Hepatic stellate cell (primary cell): ENCODE results near the gene EPC1.
"Not testable (repeated sequence)": the region's sequence is repeated elsewhere in the genome, so short reads cannot be mapped to it uniquely, and the experiment has no call there.

Experiments
- DNase-seq: peaks from one replicate; pipeline ENCODE4 v3.0.0; 2011; ENCODE audit warnings: low spot score

Gene EPC1

DNA sequence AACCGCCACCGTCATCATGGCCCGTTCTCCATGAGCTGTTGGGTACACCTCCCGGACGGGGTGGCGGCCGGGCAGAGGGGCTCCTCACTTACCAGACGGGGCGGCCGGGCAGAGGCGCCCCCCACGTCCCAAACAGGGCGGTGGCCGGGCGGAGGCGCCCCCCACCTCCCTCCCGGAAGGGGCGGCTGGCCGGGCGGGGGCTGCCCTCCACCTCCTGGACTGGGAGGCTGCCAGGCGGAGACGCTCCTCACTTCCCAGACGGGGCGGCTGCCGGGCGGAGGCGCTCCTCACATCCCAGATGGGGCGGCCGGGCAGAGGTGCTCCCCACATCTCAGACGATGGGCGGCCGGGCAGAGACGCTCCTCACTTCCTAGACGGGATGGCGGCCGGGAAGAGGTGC, 113.6 kb downstream of the EPC1 start:
- DNase-seq, result not testable (repeated sequence)

GRCh38 chr10:32232378-32232777, 114.6 kb downstream of the EPC1 start:
- no peak for DNase-seq

- DNase-seq, result not testable (repeated sequence)
Measured at GRCh38 chr10:32229788-32230187, 117.2 kb downstream of the EPC1 start.

GRCh38 chr10:32229170-32229569, 117.8 kb downstream of the EPC1 start:
- no peak for DNase-seq

GRCh38 chr10:32227802-32228201, 119.2 kb downstream of the EPC1 start:
- DNase-seq, result no peak

DNA sequence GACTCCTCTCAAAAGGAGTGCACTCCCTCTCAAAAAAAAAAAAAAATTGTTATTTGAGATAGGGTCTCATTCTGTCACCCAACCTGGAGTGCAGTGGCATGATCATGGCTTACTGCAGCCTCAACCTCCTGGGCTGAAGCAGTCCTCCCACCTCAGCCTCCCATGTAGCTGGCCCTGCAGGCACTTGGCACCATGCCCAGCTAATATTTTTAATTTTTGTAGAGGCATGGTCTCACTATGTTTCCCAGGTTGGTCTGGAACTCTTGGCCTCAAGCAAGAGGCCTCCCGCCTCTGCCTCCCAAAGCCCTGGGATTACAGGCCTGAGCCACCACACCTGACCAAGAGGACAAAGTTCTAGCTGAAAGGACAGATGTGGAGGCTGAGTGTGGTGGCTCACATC, 120.3 kb downstream of the EPC1 start:
- DNase-seq, result no peak

DNA sequence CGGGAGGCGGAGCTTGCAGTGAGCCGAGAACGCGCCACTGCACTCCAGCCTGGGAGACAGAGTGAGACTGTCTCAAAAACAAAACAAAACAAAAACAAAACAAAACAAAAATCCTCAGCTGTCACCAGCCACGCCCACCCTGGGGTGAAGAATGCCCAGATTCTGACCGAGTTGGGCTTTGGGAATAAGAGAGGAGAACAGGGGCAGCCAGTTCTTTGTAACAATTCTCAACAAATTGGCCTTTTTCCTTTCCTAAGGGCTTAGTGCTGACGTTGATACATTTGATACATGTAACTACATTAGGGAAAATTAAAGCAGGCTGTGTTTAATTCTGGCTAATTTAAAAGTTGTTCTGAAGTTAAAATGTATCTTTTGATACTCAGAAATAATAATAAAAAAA, 121.0 kb downstream of the EPC1 start:
- DNase-seq, result no peak

- DNase-seq, result not testable (repeated sequence)
Measured at GRCh38 chr10:32222376-32222775, 124.6 kb downstream of the EPC1 start.

DNA sequence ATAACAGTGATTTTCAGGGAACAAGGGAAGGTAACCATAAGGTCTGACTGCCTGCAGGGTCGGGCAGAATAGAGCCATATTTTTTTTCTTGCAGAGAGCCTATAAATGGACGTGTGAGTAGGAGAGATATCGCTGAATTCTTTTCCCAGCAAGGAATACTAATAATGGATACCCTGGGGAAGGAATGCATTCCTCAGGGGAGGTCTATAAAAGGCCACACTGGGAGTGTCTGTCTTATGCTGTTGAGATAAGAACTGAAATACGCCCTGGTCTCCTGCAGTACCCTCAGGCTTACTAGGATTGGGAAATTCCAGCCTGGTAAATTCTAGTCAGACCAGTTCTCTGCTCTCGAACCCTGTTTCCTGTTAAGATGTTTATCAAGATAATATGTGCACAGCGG, 127.8 kb downstream of the EPC1 start:
- not testable (repeated sequence) for DNase-seq

DNA sequence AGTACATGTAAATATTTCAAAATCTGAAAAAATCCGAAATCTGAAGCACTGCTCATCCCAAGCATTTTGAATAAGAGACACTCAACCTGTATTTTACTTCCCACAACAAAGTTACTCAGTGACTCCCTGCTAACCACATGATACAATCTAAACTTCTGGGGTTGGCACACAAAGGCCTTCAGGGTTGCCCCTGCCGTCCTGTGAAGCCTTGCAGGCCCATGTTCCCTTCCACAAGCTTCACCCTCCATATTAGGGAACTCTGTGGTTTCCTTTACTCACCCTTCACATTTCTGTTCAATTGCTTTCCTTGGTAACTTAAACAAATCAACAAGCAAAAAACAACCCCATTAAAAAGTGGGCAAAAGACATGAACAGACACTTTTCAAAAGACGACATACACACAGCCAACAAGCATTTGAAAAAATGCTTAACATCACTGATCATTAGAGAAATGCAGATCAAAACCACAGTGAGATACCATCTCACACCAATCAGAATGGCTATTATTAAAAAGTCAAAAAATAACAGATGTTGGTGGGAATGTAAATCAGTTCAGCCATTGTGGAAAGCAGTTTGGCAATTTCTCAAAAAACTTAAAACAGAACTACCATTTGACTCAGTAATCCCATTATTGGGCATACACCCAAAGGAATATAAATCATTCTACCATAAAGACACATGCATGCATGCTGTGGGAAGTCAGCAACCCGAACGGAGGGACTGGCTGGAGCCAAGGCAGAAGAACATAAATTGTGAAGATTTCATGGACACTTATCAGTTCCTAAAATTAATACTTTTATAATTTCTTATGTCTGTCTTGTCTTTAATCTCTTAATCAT, 128.5 kb downstream of the EPC1 start:
- DNase-seq, result not testable (repeated sequence)
